SK-N-SH (cell line): ENCODE measurements around the gene OR2L2. TPM values are rescaled to one million over a fixed set of nuclear protein-coding genes. Genes with fewer than 3 reads are reported as not detected.

Experiments used
- CTCF ChIA-PET: fragments of 300-600, 350-600 bp; formaldehyde crosslinking; extraction: SDS; loops from one replicate; lab custom pipeline; 2021; lab: Yijun Ruan, JAX
- POLR2A ChIA-PET: fragments of 350-600 bp; sonication (Branson Sonifier 250); formaldehyde crosslinking; extraction: SDS; loops from one replicate; lab custom pipeline; 2020; ENCODE audit warnings: antibody characterized with exemption, inconsistent platforms; lab: Yijun Ruan, JAX
- DNase-seq: peaks from one replicate; pipeline ENCODE4 v3.0.0; 2012
- H2AFZ ChIP-seq: fragments of 200-600 bp; sonication (generic); 2 replicates; pipeline ENCODE4 v1.8.1; 2016; ENCODE audit warnings: antibody characterized with exemption, mild to moderate bottlenecking, low read depth
- H3F3A ChIP-seq: fragments of 200-600 bp; sonication (generic); replicated peaks from 2 replicates; pipeline ENCODE3; 2016; ENCODE audit warnings: antibody characterized with exemption, mild to moderate bottlenecking; ENCODE audit not compliant: insufficient read depth
- H3K27ac ChIP-seq, 2 experiments: fragments of 200-500 bp in 1 of 2; fragments of 200-600 bp in 1 of 2; sonication (Bioruptor generic) in 1 of 2; sonication (generic), shearing (Covaris generic) in 1 of 2; 2 replicates each; pipeline versions ENCODE4 v1.5.1 to v1.6.1; 2014 to 2016; ENCODE audit warnings: low read depth in 2 of 2, inconsistent platforms in 1 of 2, low read length in 1 of 2, mild to moderate bottlenecking in 1 of 2, mixed read lengths in 1 of 2
- H3K27me3 ChIP-seq: fragments of 200-600 bp; sonication (generic), shearing (Covaris generic); 2 replicates; pipeline ENCODE4 v1.6.1; 2016; ENCODE audit warnings: mixed run types; ENCODE audit not compliant: insufficient read depth
- H3K36me3 ChIP-seq, 2 experiments: fragments of 200-500 bp in 1 of 2; fragments of 200-600 bp in 1 of 2; sonication (Bioruptor generic) in 1 of 2; sonication (generic) in 1 of 2; replicated peaks in 1 of 2; 2 replicates each; pipeline versions ENCODE3 to v1.5.1; 2014 to 2016; ENCODE audit warnings: low read length in 1 of 2, mild to moderate bottlenecking in 1 of 2; ENCODE audit not compliant: insufficient read depth in 2 of 2, control insufficient read depth in 1 of 2
- H3K4me1 ChIP-seq, 2 experiments: fragments of 200-500 bp in 1 of 2; fragments of 200-600 bp in 1 of 2; sonication (Bioruptor generic) in 1 of 2; sonication (generic), shearing (Covaris generic) in 1 of 2; 2 replicates each; pipeline versions ENCODE4 v1.5.1 to v1.6.1; 2014 to 2016; ENCODE audit warnings: low read depth in 1 of 2, low read length in 1 of 2, mixed run types in 1 of 2; ENCODE audit not compliant: insufficient read depth in 2 of 2, control insufficient read depth in 1 of 2
- H3K4me2 ChIP-seq: fragments of 200-600 bp; sonication (generic), shearing (Covaris generic); 2 replicates; pipeline ENCODE4 v1.6.1; 2017; ENCODE audit warnings: mixed run types
- H3K4me3 ChIP-seq, 2 experiments: fragments of 200-500 bp in 1 of 2; fragments of 200-600 bp in 1 of 2; sonication (Bioruptor generic) in 1 of 2; sonication (generic), shearing (Covaris generic) in 1 of 2; 2 replicates each; pipeline versions ENCODE4 v1.5.1 to v1.8.1; 2014 to 2016; ENCODE audit warnings: low read depth in 2 of 2, inconsistent platforms in 1 of 2, low read length in 1 of 2, mild to moderate bottlenecking in 1 of 2, mixed read lengths in 1 of 2, moderate library complexity in 1 of 2
- H3K79me2 ChIP-seq: fragments of 200-600 bp; sonication (generic); 2 replicates; pipeline ENCODE4 v1.8.1; 2017; ENCODE audit warnings: mild to moderate bottlenecking; ENCODE audit not compliant: insufficient read depth
- H3K9ac ChIP-seq: fragments of 200-600 bp; sonication (generic); 2 replicates; pipeline ENCODE4 v1.6.1; 2017; ENCODE audit warnings: mixed run types
- H3K9me2 ChIP-seq: fragments of 200-600 bp; sonication (generic); 2 replicates; pipeline ENCODE4 v1.6.1; 2017; ENCODE audit warnings: mixed run types
- H3K9me3 ChIP-seq: fragments of 200-600 bp; sonication (generic); 2 replicates; pipeline ENCODE4 v1.6.1; 2017; ENCODE audit warnings: mixed run types, mild to moderate bottlenecking, moderate library complexity
- H4K20me1 ChIP-seq: fragments of 200-600 bp; sonication (generic); 2 replicates; pipeline ENCODE4 v1.6.1; 2017; ENCODE audit warnings: mild to moderate bottlenecking, mixed run types; ENCODE audit not compliant: insufficient read depth
- EP300 ChIP-seq, 2 experiments: IDR thresholded peaks; 2 replicates each; pipeline versions ENCODE4 v1.4.0 to v1.6.1; 2012; ENCODE audit warnings: borderline replicate concordance in 1 of 2, low read depth in 1 of 2, low read length in 1 of 2
- EZH2phosphoT487 ChIP-seq: fragments of 200-600 bp; sonication (generic); IDR thresholded peaks from 2 replicates; pipeline ENCODE4 v1.6.1; 2017; ENCODE audit warnings: low read depth, mixed run types, mild to moderate bottlenecking, antibody characterized with exemption, moderate library complexity, borderline replicate concordance
- GABPA ChIP-seq: IDR thresholded peaks from 2 replicates; pipeline ENCODE4 v1.4.0; 2012; ENCODE audit warnings: low read depth, mild to moderate bottlenecking
- GATA2 ChIP-seq: sonication (generic); formaldehyde crosslinking; IDR thresholded peaks from 2 replicates; pipeline ENCODE4 v1.5.0; 2020; ENCODE audit warnings: mild to moderate bottlenecking, missing genetic modification reagents
- MXI1 ChIP-seq: IDR thresholded peaks from 2 replicates; pipeline ENCODE4 v1.6.1; 2012; ENCODE audit warnings: mild to moderate bottlenecking, low read depth, low read length, improper control_type of control experiment
- NRF1 ChIP-seq: IDR thresholded peaks from 2 replicates; pipeline ENCODE4 v1.6.1; 2012; ENCODE audit warnings: low read depth, mild to moderate bottlenecking, low read length
- POLR2AphosphoS5 ChIP-seq: IDR thresholded peaks from 2 replicates; pipeline ENCODE4 v1.6.1; 2012; ENCODE audit warnings: low read depth, low read length
- RCOR1 ChIP-seq: fragments of 150-350 bp; IDR thresholded peaks from 2 replicates; pipeline ENCODE4 v1.6.1; 2017; ENCODE audit warnings: antibody characterized with exemption, low read length
- RFX5 ChIP-seq: IDR thresholded peaks from 2 replicates; pipeline ENCODE4 v1.6.1; 2012; ENCODE audit warnings: mild to moderate bottlenecking, improper control_type of control experiment, low read length
- RXRA ChIP-seq: IDR thresholded peaks from 2 replicates; pipeline ENCODE4 v1.4.0; 2012; ENCODE audit warnings: low read depth, mild to moderate bottlenecking, borderline replicate concordance
- SMC3 ChIP-seq: IDR thresholded peaks from 2 replicates; pipeline ENCODE4 v1.6.1; 2012; ENCODE audit warnings: low read depth, low read length, improper control_type of control experiment
- TAF1 ChIP-seq: IDR thresholded peaks from 2 replicates; pipeline ENCODE4 v1.6.1; 2012; ENCODE audit warnings: low read depth, mild to moderate bottlenecking, low read length, moderate library complexity, borderline replicate concordance
- TCF12 ChIP-seq: IDR thresholded peaks from 2 replicates; pipeline ENCODE4 v1.4.0; 2012
- WGBS: methylation state at CpG from one replicate; pipeline ENCODE4 v1.1.6; 2017; ENCODE audit warnings: low lambda C conversion rate; 5-methylcytosine and 5-hydroxymethylcytosine counted together
- polyA plus RNA-seq, 3 experiments: library from polyadenylated mRNA; depleted of rRNA; stranded (reverse); fragments of >200 nt; gene quantifications; 2 replicates each; pipeline ENCODE4 v1.2.3, GENCODE V29; 2012
- TF ChIP-seq, protein P1 (sequence below): fragments of 150-350 bp; IDR thresholded peaks from 2 replicates; pipeline ENCODE4 v1.6.1; 2016; ENCODE audit warnings: mild to moderate bottlenecking, low read depth, low read length
- TF ChIP-seq, protein P2 (sequence below): IDR thresholded peaks from 2 replicates; pipeline ENCODE4; 2012
- TF ChIP-seq, protein P3 (sequence below): fragments of 150-350 bp; IDR thresholded peaks from 2 replicates; pipeline ENCODE4 v1.6.1; 2017; ENCODE audit warnings: antibody characterized with exemption, low read length, low read depth, borderline replicate concordance
- TF ChIP-seq, protein P4 (sequence below): fragments of 200-600 bp; sonication (generic); IDR thresholded peaks from 2 replicates; pipeline ENCODE4 v1.6.1; 2017; ENCODE audit warnings: antibody characterized with exemption, mild to moderate bottlenecking, moderate library complexity

OR2L2 gene
- polyA plus RNA-seq, 1 of the 3 experiments (the other 2 are of a cell fraction), result 0.08 TPM

DNA sequence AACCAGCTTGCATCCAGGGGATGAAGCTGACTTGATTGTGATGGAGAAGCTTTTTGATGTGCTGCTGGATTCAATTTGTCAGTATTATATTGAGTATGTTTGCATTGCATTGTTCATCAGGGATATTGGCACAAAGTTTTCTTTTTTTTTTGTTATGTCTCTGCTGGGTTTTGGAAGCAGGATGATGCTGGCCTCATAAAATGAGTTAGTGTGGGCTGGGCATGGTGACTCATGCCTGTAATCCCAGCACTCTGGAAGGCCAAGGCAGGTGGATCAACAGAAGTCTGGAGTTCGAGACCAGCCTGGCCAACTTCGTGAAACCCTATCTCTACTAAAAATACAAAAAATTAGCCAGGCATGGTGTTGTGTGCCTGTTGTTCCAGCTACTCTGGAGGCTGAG is 25.4 kb downstream of the OR2L2 start:
- Histone ChIP-seq H3K4me2 (no peak overlapping the region), H3K4me3 (no peak overlapping the region), H3K4me1 (no peaks in the 10 kb centered on the region), H3K27ac (no peak overlapping the region), H4K20me1 (no peaks in the 10 kb centered on the region), H3F3A (no peaks in the 10 kb centered on the region), H2AFZ (no peak overlapping the region), H3K27me3 (no peaks in the 10 kb centered on the region), H3K36me3 (no peaks in the 10 kb centered on the region), H3K9me2 (no peaks in the 10 kb centered on the region), H3K9ac (no peak overlapping the region), H3K79me2 (no peaks in the 10 kb centered on the region), H3K9me3 (no peaks in the 10 kb centered on the region)
- WGBS, result 0% methylated on average over 2 of the region's 2 CpGs
- no peak for TF ChIP-seq TAF1
- TF ChIP-seq, protein P1, sequence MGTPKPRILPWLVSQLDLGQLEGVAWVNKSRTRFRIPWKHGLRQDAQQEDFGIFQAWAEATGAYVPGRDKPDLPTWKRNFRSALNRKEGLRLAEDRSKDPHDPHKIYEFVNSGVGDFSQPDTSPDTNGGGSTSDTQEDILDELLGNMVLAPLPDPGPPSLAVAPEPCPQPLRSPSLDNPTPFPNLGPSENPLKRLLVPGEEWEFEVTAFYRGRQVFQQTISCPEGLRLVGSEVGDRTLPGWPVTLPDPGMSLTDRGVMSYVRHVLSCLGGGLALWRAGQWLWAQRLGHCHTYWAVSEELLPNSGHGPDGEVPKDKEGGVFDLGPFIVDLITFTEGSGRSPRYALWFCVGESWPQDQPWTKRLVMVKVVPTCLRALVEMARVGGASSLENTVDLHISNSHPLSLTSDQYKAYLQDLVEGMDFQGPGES, result no peak
- TF ChIP-seq SMC3, result no peak
- no peak for TF ChIP-seq EP300 (IDR thresholded peaks at IDR 0.05; ENCODE audit: borderline replicate concordance in 1 of 2, low read depth in 1 of 2, low read length in 1 of 2)
- no peak for TF ChIP-seq RXRA
- TF ChIP-seq, protein P2, sequence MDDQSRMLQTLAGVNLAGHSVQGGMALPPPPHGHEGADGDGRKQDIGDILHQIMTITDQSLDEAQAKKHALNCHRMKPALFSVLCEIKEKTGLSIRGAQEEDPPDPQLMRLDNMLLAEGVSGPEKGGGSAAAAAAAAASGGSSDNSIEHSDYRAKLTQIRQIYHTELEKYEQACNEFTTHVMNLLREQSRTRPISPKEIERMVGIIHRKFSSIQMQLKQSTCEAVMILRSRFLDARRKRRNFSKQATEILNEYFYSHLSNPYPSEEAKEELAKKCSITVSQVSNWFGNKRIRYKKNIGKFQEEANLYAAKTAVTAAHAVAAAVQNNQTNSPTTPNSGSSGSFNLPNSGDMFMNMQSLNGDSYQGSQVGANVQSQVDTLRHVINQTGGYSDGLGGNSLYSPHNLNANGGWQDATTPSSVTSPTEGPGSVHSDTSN, result no peak
- TF ChIP-seq GABPA, result no peak
- no peak for TF ChIP-seq GATA2 (CRISPR knock-in tag)
- TF ChIP-seq RCOR1, result no peak
- TF ChIP-seq NRF1, result no peak
- no peak for TF ChIP-seq TCF12
- TF ChIP-seq POLR2AphosphoS5, result no peak
- no peak for TF ChIP-seq EZH2phosphoT487
- TF ChIP-seq, protein P3, sequence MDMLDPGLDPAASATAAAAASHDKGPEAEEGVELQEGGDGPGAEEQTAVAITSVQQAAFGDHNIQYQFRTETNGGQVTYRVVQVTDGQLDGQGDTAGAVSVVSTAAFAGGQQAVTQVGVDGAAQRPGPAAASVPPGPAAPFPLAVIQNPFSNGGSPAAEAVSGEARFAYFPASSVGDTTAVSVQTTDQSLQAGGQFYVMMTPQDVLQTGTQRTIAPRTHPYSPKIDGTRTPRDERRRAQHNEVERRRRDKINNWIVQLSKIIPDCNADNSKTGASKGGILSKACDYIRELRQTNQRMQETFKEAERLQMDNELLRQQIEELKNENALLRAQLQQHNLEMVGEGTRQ, result no peak
- TF ChIP-seq MXI1, result no peak
- TF ChIP-seq RFX5, result no peak
- TF ChIP-seq, protein P4, sequence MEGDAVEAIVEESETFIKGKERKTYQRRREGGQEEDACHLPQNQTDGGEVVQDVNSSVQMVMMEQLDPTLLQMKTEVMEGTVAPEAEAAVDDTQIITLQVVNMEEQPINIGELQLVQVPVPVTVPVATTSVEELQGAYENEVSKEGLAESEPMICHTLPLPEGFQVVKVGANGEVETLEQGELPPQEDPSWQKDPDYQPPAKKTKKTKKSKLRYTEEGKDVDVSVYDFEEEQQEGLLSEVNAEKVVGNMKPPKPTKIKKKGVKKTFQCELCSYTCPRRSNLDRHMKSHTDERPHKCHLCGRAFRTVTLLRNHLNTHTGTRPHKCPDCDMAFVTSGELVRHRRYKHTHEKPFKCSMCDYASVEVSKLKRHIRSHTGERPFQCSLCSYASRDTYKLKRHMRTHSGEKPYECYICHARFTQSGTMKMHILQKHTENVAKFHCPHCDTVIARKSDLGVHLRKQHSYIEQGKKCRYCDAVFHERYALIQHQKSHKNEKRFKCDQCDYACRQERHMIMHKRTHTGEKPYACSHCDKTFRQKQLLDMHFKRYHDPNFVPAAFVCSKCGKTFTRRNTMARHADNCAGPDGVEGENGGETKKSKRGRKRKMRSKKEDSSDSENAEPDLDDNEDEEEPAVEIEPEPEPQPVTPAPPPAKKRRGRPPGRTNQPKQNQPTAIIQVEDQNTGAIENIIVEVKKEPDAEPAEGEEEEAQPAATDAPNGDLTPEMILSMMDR, result no peak
- no peak for DNase-seq
- POLR2A ChIA-PET, result no interaction called here
- CTCF ChIA-PET, result no interaction called here
